Glutamatergic neuron (in vitro differentiated cells): Measurements from ENCODE around the gene TAS2R60. TPM values are rescaled to one million over a fixed set of nuclear protein-coding genes. Genes with fewer than 3 reads are reported as not detected.
"Not testable (repeated sequence)": the region's sequence is repeated elsewhere in the genome, so short reads cannot be mapped to it uniquely, and the experiment has no call there.

Experiments used
- DNase-seq: peaks from one replicate; pipeline ENCODE4 v3.0.0; 2022
- H3K27ac Mint-ChIP-seq: one replicate; pipeline ENCODE4 v1.8.0; 2020; ENCODE audit warnings: mild to moderate bottlenecking, mixed read lengths, inconsistent platforms; ENCODE audit not compliant: unreplicated experiment
- H3K27me3 Mint-ChIP-seq: one replicate; pipeline ENCODE4 v1.8.0; 2020; ENCODE audit warnings: mild to moderate bottlenecking, moderate library complexity, mixed read lengths, inconsistent platforms; ENCODE audit not compliant: unreplicated experiment
- H3K36me3 Mint-ChIP-seq: one replicate; pipeline ENCODE4 v1.8.0; 2020; ENCODE audit warnings: mild to moderate bottlenecking, mixed read lengths, inconsistent platforms; ENCODE audit not compliant: unreplicated experiment
- H3K4me1 Mint-ChIP-seq: one replicate; pipeline ENCODE4 v1.8.0; 2020; ENCODE audit warnings: mild to moderate bottlenecking, low read depth, mixed read lengths, inconsistent platforms; ENCODE audit not compliant: unreplicated experiment
- H3K4me3 Mint-ChIP-seq: one replicate; pipeline ENCODE4 v1.8.0; 2020; ENCODE audit warnings: mild to moderate bottlenecking, mixed read lengths, inconsistent platforms; ENCODE audit not compliant: unreplicated experiment
- H3K9me3 Mint-ChIP-seq: one replicate; pipeline ENCODE4 v1.8.0; 2020; ENCODE audit warnings: mild to moderate bottlenecking, moderate library complexity, mixed read lengths, inconsistent platforms; ENCODE audit not compliant: unreplicated experiment
- CTCF ChIP-seq: fragments of 200-600 bp; sonication (generic); IDR thresholded peaks from one replicate; pipeline ENCODE4 v1.5.0; 2021; ENCODE audit not compliant: partially characterized antibody, unreplicated experiment
- total RNA-seq: library from RNA; stranded (reverse); fragmentation: NEBNext Ultra II Directional; extraction: Animal tissue kit (Norgen Biotek cat#: 25700); gene quantifications from one replicate; pipeline ENCODE4 v1.2.1, GENCODE V29; 2021; ENCODE audit not compliant: unreplicated experiment

The TAS2R60 gene
- total RNA-seq, 1 donor from 2014 or later: not detected

- DNase-seq: no peak
- Mint-ChIP-seq H3K36me3 (no peaks in the 10 kb centered on the region), H3K27me3 (peaks cover 10% of the 10 kb centered on the region), H3K4me3 (no peak overlapping the region), H3K27ac (no peak overlapping the region), H3K4me1 (no peaks in the 10 kb centered on the region), H3K9me3 (peaks cover 8% of the 10 kb centered on the region)
- no peak for TF ChIP-seq CTCF
Observed at GRCh38 chr7:143399151-143399550, 44.1 kb upstream of the TAS2R60 start.

GRCh38 chr7:143399642-143400041 lies 43.6 kb upstream of the TAS2R60 start:
- no peak for TF ChIP-seq CTCF
- Mint-ChIP-seq H3K27ac (no peak overlapping the region), H3K27me3 (peaks cover 12% of the 10 kb centered on the region), H3K9me3 (peaks cover 10% of the 10 kb centered on the region), H3K4me3 (no peak overlapping the region), H3K36me3 (no peaks in the 10 kb centered on the region), H3K4me1 (peaks cover 2% of the 10 kb centered on the region)
- no peak for DNase-seq

GRCh38 chr7:143401265-143401664 lies 42.0 kb upstream of the TAS2R60 start:
- Mint-ChIP-seq H3K9me3 (peaks cover 19% of the 10 kb centered on the region), H3K27me3 (peaks cover 16% of the 10 kb centered on the region), H3K4me1 (peaks cover 18% of the 10 kb centered on the region), H3K36me3 (no peaks in the 10 kb centered on the region), H3K27ac (no peak overlapping the region), H3K4me3 (no peak overlapping the region)
- no peak for TF ChIP-seq CTCF
- no peak for DNase-seq

GRCh38 chr7:143402233-143402632 lies 41.0 kb upstream of the TAS2R60 start:
- DNase-seq, H3K4me3 Mint-ChIP-seq, H3K27ac Mint-ChIP-seq, H3K36me3 Mint-ChIP-seq: not testable (repeated sequence)
- Mint-ChIP-seq H3K4me1 (peaks cover 21% of the 10 kb centered on the region), H3K9me3 (peaks cover 15% of the 10 kb centered on the region), H3K27me3 (peaks cover 16% of the 10 kb centered on the region)

- peak overlapping the region; percentile 97 for H3K27ac Mint-ChIP-seq
- no peak for TF ChIP-seq CTCF
- no peaks in the 10 kb centered on the region for H3K36me3 Mint-ChIP-seq
- peak; percentile 88 for DNase-seq
- H3K27me3 Mint-ChIP-seq: peaks cover 16% of the 10 kb centered on the region
- peaks cover 13% of the 10 kb centered on the region for H3K9me3 Mint-ChIP-seq
- peaks cover 31% of the 10 kb centered on the region for H3K4me1 Mint-ChIP-seq
- peak overlapping the region; percentile 76 for H3K4me3 Mint-ChIP-seq
Observed at GRCh38 chr7:143405173-143406001, 37.9 kb upstream of the TAS2R60 start.
